HG03565 (cell line): ENCODE measurements around the gene ARMS2.

ENCODE experiments used
- ATAC-seq: cut with Tn5 transposase; IDR thresholded peaks from one replicate; pipeline ENCODE4 v1.9.1; 2021; ENCODE audit warnings: mild to moderate bottlenecking, moderate library complexity; ENCODE audit not compliant: unreplicated experiment

ARMS2 gene

GRCh38 chr10:122492999-122493481, 38.6 kb downstream of the ARMS2 start:
- no peak for ATAC-seq

- no peak for ATAC-seq
These were observed 39.3 kb downstream of the ARMS2 start for GRCh38 chr10:122493761-122494160.

- no peak for ATAC-seq
These were observed 39.8 kb downstream of the ARMS2 start for GRCh38 chr10:122494173-122494820.

- ATAC-seq = no peak
These were observed 40.4 kb downstream of the ARMS2 start for GRCh38 chr10:122494833-122495232.

- ATAC-seq = no peak
These were observed 41.2 kb downstream of the ARMS2 start for GRCh38 chr10:122495406-122496340.

- ATAC-seq = no peak
These were observed 42.8 kb downstream of the ARMS2 start for GRCh38 chr10:122497241-122497640.

GRCh38 chr10:122498521-122498920, 44.1 kb downstream of the ARMS2 start:
- no peak for ATAC-seq

GRCh38 chr10:122499012-122499411, 44.6 kb downstream of the ARMS2 start:
- no peak for ATAC-seq

- no peak for ATAC-seq
These were observed 45.1 kb downstream of the ARMS2 start for GRCh38 chr10:122499491-122499941.

GRCh38 chr10:122500194-122500593, 45.7 kb downstream of the ARMS2 start:
- no peak for ATAC-seq

GRCh38 chr10:122500726-122501125, 46.3 kb downstream of the ARMS2 start:
- no peak for ATAC-seq

GRCh38 chr10:122503012-122503411, 48.6 kb downstream of the ARMS2 start:
- no peak for ATAC-seq

GRCh38 chr10:122503886-122504609, 49.6 kb downstream of the ARMS2 start:
- ATAC-seq = no peak

- ATAC-seq = no peak
These were observed 50.1 kb downstream of the ARMS2 start for GRCh38 chr10:122504610-122504950.

- no peak for ATAC-seq
These were observed 50.6 kb downstream of the ARMS2 start for GRCh38 chr10:122505011-122505410.

- ATAC-seq = no peak
These were observed 51.6 kb downstream of the ARMS2 start for GRCh38 chr10:122505885-122506645.
